CD14-positive monocyte (primary cell): Measurements from ENCODE around the gene ESRRG. TPM values are rescaled to one million over a fixed set of nuclear protein-coding genes. Genes with fewer than 3 reads are reported as not detected.

Experiments
- DNase-seq, 3 donors: peaks; one replicate each; pipeline ENCODE4 v3.0.0-alpha.2; 2011 to 2022
- H2AFZ ChIP-seq: 2 replicates; pipeline ENCODE4 v1.6.0; 2012; ENCODE audit warnings: mild to moderate bottlenecking, low read depth, low read length, inconsistent platforms; ENCODE audit not compliant: insufficient read depth, poor library complexity, severe bottlenecking
- H3K27ac ChIP-seq, 2 donors: 1 replicate in 1 of 2; 2 replicates in 1 of 2; pipeline ENCODE4 v1.5.1; 2012 to 2013; ENCODE audit warnings: low read length in 2 of 2, control low read depth in 1 of 2, inconsistent platforms in 1 of 2, low read depth in 1 of 2, mild to moderate bottlenecking in 1 of 2
- H3K27me3 ChIP-seq, 2 donors: one replicate each; pipeline versions ENCODE4 v1.6.0 to v1.6.1; 2011 to 2013; ENCODE audit warnings: low read length in 2 of 2; ENCODE audit not compliant: control insufficient read depth in 2 of 2, insufficient read depth in 2 of 2
- H3K36me3 ChIP-seq, 2 donors: replicated peaks in 1 of 2; 1 replicate in 1 of 2; 2 replicates in 1 of 2; pipeline versions ENCODE4 v1.5.1 to v1.6.1; 2012 to 2013; ENCODE audit warnings: low read length in 2 of 2, control low read depth in 1 of 2, inconsistent platforms in 1 of 2, mild to moderate bottlenecking in 1 of 2; ENCODE audit not compliant: insufficient read depth in 2 of 2, control insufficient read depth in 1 of 2
- H3K4me1 ChIP-seq, 2 donors: 1 replicate in 1 of 2; 2 replicates in 1 of 2; pipeline versions ENCODE4 v1.5.1 to v1.6.1; 2012 to 2013; ENCODE audit warnings: low read length in 2 of 2, control low read depth in 1 of 2, inconsistent platforms in 1 of 2, mild to moderate bottlenecking in 1 of 2, moderate library complexity in 1 of 2; ENCODE audit not compliant: insufficient read depth in 2 of 2, control insufficient read depth in 1 of 2
- H3K4me2 ChIP-seq: replicated peaks from 2 replicates; pipeline ENCODE3; 2012; ENCODE audit warnings: low read length, moderate library complexity, mild to moderate bottlenecking; ENCODE audit not compliant: poor library complexity, severe bottlenecking; ENCODE audit errors: extremely low read depth
- H3K4me3 ChIP-seq, 3 experiments: fragments of 200-600 bp in 1 of 3; sonication (generic) in 1 of 3; replicated peaks in 1 of 3; 1 replicate in 2 of 3; 2 replicates in 1 of 3; pipeline ENCODE4 v1.5.1; 2011 to 2013; ENCODE audit warnings: low read length in 3 of 3, mild to moderate bottlenecking in 3 of 3, control low read depth in 2 of 3, low read depth in 2 of 3, inconsistent platforms in 1 of 3, moderate library complexity in 1 of 3
- H3K79me2 ChIP-seq: 2 replicates; pipeline ENCODE4 v1.6.0; 2012; ENCODE audit warnings: mild to moderate bottlenecking, control low read depth, inconsistent platforms, low read length, moderate library complexity; ENCODE audit not compliant: insufficient read depth
- H3K9ac ChIP-seq: 2 replicates; pipeline ENCODE4 v1.6.0; 2017; ENCODE audit warnings: low read length, mild to moderate bottlenecking; ENCODE audit not compliant: insufficient read depth, poor library complexity, severe bottlenecking
- H3K9me3 ChIP-seq, 2 donors: replicated peaks in 1 of 2; 1 replicate in 1 of 2; 2 replicates in 1 of 2; pipeline versions ENCODE4 v1.5.1 to v1.6.1; 2012 to 2013; ENCODE audit warnings: low read length in 2 of 2, control low read depth in 1 of 2; ENCODE audit not compliant: control insufficient read depth in 1 of 2, insufficient read depth in 1 of 2
- H4K20me1 ChIP-seq: 2 replicates; pipeline ENCODE4 v1.6.0; 2012; ENCODE audit warnings: mild to moderate bottlenecking, low read length, control low read depth, moderate library complexity; ENCODE audit not compliant: insufficient read depth
- H3K27ac Mint-ChIP-seq, 7 donors: one replicate each; pipeline ENCODE4 v1.8.0; 2020; ENCODE audit warnings: mild to moderate bottlenecking in 7 of 7, mixed read lengths in 7 of 7, moderate library complexity in 6 of 7, inconsistent platforms in 2 of 7
- H3K27me3 Mint-ChIP-seq, 3 donors: one replicate each; pipeline ENCODE4 v1.8.0; 2021 to 2022; ENCODE audit warnings: low read depth in 3 of 3, mild to moderate bottlenecking in 3 of 3, mixed read lengths in 3 of 3, moderate library complexity in 3 of 3, inconsistent platforms in 1 of 3
- H3K36me3 Mint-ChIP-seq, 2 donors: one replicate each; pipeline ENCODE4 v1.8.0; 2020; ENCODE audit warnings: mixed read lengths in 2 of 2, inconsistent platforms in 1 of 2, mild to moderate bottlenecking in 1 of 2
- H3K4me1 Mint-ChIP-seq: one replicate; pipeline ENCODE4 v1.8.0; 2020; ENCODE audit warnings: mild to moderate bottlenecking, mixed read lengths
- H3K4me3 Mint-ChIP-seq, 2 donors: one replicate each; pipeline ENCODE4 v1.8.0; 2020; ENCODE audit warnings: mild to moderate bottlenecking in 2 of 2, mixed read lengths in 2 of 2, moderate library complexity in 1 of 2
- H3K9me3 Mint-ChIP-seq, 7 donors: one replicate each; pipeline ENCODE4 v1.8.0; 2020 to 2022; ENCODE audit warnings: mixed read lengths in 7 of 7, mild to moderate bottlenecking in 6 of 7, moderate library complexity in 6 of 7, inconsistent platforms in 2 of 7
- CTCF ChIP-seq: fragments of 200-600 bp; IDR thresholded peaks from one replicate; pipeline ENCODE4 v1.8.0; 2022; ENCODE audit warnings: antibody characterized with exemption, mild to moderate bottlenecking
- WGBS: methylation state at CpG from one replicate; pipeline ENCODE4 v1.1.5; 2013; ENCODE audit warnings: missing lambda C conversion rate; ENCODE audit not compliant: insufficient coverage; 5-methylcytosine and 5-hydroxymethylcytosine counted together
- intact Hi-C, 2 donors: fragments of 100-400 bp; cut with micrococcal nuclease; formaldehyde crosslinking; loops; one replicate each; pipeline versions ENCODE4 v1.15.0 to v1.15.1; 2023
- polyA plus RNA-seq, 3 donors: library from polyadenylated mRNA; depleted of rRNA in 1 of 3; unstranded in 2 of 3; stranded (reverse) in 1 of 3; fragments of 300-500 nt in 2 of 3; fragments of >200 nt in 1 of 3; fragmentation: Illumina TruSeq in 2 of 3; gene quantifications; 1 replicate in 2 of 3; 2 replicates in 1 of 3; pipeline ENCODE4 v1.2.3, GENCODE V29; 2012 to 2021

Gene ESRRG
- polyA plus RNA-seq, 3 donors: not detected

GRCh38 chr1:216626394-216627067 lies 96.7 kb downstream of the ESRRG start:
- Histone ChIP-seq H3K9me3 (no peaks in the 10 kb centered on the region), H3K27ac (no peak overlapping the region), H4K20me1 (no peaks in the 10 kb centered on the region), H3K4me2 (no peak overlapping the region), H2AFZ (no peak overlapping the region), H3K36me3 (no peaks in the 10 kb centered on the region), H3K4me3 (no peak overlapping the region), H3K4me1 (no peaks in the 10 kb centered on the region), H3K27me3 (no peaks in the 10 kb centered on the region), H3K79me2 (no peaks in the 10 kb centered on the region), H3K9ac (no peak overlapping the region)
- intact Hi-C loops: no loop called here
- 91% methylated on average over 1 of the region's 6 CpGs for WGBS
- H3K4me1 Mint-ChIP-seq: no peaks in the 10 kb centered on the region
- TF ChIP-seq CTCF: no peak
- no peaks in the 10 kb centered on the region for H3K36me3 Mint-ChIP-seq
- DNase-seq: no peak
- H3K9me3 Mint-ChIP-seq: peaks cover 0 to 3% (median 0%) of the 10 kb centered on the region in 7 donors
- H3K27ac Mint-ChIP-seq: no peak overlapping the region
- no peak overlapping the region for H3K4me3 Mint-ChIP-seq
- no peaks in the 10 kb centered on the region for H3K27me3 Mint-ChIP-seq

DNA sequence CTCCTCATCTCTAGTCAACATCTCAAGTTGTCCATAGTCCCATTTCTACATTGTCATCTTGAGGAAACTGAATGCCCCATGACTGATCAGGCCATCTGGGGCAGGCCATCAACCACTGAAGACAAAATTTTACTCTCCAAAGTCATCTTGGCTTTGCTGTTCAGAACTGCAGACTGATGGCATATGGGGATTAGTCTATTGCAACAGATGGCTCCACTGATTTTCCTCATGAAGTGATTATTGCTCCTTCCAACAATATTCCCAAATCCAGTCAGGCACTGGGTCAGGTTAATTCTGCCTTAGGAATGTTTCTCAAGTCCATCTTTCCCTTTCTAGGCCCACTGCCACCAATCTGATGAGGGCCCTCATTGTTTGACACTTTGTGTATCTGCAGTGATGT lies 101.7 kb downstream of the ESRRG start:
- H3K4me2 ChIP-seq: no peak overlapping the region
- peaks cover 0 to 3% (median 0%) of the 10 kb centered on the region in 7 donors for H3K9me3 Mint-ChIP-seq
- intact Hi-C loops: no loop called here
- no peaks in the 10 kb centered on the region for H3K36me3 ChIP-seq
- H3K27me3 Mint-ChIP-seq: no peaks in the 10 kb centered on the region
- H3K79me2 ChIP-seq: no peaks in the 10 kb centered on the region
- no peak for TF ChIP-seq CTCF
- no peaks in the 10 kb centered on the region for H4K20me1 ChIP-seq
- H3K27me3 ChIP-seq: no peaks in the 10 kb centered on the region
- no peak for DNase-seq
- no peaks in the 10 kb centered on the region for H3K4me1 Mint-ChIP-seq
- no peak overlapping the region for H2AFZ ChIP-seq
- H3K4me1 ChIP-seq: no peaks in the 10 kb centered on the region
- H3K27ac ChIP-seq: no peak overlapping the region
- H3K36me3 Mint-ChIP-seq: no peaks in the 10 kb centered on the region
- H3K9me3 ChIP-seq: no peaks in the 10 kb centered on the region
- H3K27ac Mint-ChIP-seq: no peak overlapping the region
- no peak overlapping the region for H3K9ac ChIP-seq
- no peak overlapping the region for H3K4me3 Mint-ChIP-seq
- H3K4me3 ChIP-seq: no peak overlapping the region
